ENCODE measurements around the gene SLC7A14.
"Not testable (repeated sequence)": the region's sequence is repeated elsewhere in the genome, so short reads cannot be mapped to it uniquely, and the experiment has no call there.

SLC7A14 gene

DNA sequence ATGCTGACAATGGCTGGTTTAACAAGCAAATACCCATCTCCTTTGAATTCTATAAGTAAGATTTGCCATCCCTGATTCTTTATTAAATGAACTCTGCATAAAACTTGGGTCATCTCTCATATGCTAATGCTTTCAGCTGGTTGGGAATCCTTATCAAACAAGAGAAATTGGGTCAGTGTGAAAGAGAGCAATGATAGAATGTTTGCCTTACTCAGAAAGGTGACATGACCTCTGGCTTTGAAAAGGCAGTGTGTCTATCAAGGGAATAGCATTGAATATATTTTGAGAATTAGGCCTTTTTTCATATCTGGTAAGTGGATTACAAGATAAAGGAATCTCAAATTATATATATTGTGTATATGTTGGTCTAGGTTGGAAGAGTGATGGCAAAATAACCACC, 8.7 kb upstream of the SLC7A14 start:
- DNase-seq (ENCODE audit: low read depth, low spot score): no peak

DNA sequence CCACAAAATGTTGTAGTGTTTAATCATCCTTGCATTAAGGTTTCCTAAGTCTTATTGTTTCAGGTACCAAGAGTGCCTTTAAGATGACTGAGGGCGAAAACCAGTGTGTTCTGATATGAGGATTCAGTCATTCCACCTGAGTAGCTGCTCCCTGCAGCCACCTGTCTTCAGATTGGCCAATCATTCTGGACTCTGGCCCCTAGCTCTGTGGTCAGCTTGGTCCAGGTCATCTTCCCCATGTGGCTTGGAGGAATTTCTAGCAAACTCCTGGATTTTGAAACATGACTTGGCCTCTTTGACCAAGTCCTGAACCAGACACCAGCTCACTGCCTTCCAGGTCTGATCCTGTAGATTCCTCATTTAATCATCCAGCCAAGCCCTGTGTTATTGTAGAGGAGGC, 7.8 kb upstream of the SLC7A14 start:
- no peak for DNase-seq (ENCODE audit: low read depth, low spot score)

DNA sequence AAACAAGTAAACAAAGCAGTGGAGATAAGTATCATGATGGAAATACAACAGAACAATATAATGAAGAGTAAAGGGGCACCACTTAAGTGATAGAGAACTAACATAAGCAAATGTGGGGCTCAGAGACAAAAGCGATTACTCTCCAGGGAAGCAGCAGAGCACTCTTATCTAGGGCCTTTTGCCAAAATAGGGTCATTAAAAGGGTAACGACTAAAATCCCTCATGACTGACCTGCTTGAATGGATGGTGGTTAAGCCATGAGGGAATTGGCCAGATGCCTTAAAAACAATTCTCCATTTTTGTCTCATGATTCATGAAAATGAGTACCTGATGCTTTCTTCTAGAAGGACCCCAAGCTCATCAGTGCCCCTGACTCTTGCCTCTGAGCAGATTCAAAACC, 3.2 kb upstream of the SLC7A14 start:
- DNase-seq (ENCODE audit: low read depth, low spot score): no peak

DNA sequence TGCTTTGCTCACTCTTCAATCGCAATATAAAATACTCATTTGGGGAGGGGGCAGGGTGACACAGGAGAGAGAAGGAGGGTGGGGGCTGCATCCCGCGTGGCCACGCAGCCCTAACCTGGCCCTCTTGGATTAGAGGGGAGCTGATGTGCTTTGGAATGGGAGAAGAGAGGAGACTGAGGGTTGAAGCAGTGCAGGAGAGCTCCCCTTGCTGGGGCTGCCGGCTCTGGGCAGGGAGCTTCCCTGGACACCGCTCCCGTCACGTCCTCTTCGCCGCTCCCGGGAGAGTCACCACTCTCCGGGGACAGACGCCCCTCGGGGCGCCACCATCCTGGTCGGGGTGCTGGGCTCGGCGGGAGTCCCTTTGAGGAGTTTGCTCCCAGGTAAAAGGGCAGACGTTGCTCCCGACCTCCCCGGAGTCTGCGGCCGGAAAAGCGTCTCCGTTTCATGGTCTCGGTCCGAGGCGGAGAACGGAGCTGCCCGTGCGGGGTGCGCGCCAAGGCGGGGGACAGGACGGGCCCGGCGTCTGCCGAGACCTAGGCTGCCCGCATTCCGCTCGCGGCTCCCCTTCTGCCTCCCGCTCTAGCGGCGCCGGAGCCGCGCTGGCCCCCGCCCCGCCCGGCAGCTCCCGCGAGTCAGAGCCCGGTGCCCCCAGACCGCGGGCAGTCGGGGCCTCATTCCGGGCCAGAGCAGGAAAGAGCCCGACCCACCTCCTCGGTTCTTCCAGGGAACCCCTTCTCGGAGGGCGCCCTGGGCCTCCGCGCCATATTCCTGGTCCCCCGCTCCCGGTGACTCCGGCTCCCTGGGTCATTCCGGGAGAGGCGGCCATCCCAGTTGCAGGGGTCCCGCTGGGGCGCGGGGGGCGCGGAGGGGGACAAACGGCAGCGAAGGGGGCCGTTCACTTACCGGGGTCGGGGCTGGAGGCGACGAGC, 603 bp downstream of the SLC7A14 start:
- peak; percentile 30 for DNase-seq (ENCODE audit: low read depth, low spot score)

DNA sequence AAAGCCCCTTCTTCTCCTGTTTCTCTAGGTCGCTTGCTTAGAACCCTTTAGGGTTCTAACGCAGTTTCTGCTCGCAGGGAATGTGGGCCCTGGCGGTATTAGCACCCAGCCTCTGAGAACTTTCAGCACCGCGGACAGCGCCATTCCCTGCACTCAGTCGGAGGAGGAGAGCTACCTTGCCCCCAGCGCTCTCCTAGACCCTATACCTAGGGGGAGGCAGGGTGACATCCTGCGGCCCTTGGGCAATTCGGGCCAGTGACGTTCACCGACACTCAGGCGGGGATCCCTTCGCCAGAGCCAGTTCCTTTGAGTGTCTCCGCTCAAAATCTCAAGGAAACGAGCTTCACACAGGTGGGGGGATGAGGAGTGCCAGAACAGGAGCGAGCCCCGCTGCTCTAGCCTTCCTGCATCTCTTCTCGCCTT, 1.3 kb downstream of the SLC7A14 start:
- peak; percentile 89 for DNase-seq (ENCODE audit: low read depth, low spot score)

DNA sequence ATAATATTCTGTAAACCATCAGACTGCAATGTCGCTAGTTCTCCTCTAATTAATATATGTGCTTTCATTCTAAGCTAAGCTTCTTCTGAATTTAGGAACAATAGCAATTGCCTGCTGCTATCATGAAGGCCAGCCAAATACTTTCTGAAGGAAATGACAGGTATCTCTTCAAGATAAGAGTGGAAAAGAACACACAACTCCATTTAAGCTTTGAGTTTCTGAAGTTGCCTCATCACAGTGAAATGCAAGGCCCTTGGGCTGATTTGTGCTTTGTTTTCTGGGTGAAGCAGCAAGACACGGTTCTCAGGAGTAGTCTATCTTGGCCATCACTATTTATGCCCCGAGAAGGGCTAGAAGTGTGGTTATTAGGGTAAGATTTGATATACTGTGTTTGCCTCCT, 6.2 kb downstream of the SLC7A14 start:
- DNase-seq (ENCODE audit: low read depth, low spot score): no peak

DNA sequence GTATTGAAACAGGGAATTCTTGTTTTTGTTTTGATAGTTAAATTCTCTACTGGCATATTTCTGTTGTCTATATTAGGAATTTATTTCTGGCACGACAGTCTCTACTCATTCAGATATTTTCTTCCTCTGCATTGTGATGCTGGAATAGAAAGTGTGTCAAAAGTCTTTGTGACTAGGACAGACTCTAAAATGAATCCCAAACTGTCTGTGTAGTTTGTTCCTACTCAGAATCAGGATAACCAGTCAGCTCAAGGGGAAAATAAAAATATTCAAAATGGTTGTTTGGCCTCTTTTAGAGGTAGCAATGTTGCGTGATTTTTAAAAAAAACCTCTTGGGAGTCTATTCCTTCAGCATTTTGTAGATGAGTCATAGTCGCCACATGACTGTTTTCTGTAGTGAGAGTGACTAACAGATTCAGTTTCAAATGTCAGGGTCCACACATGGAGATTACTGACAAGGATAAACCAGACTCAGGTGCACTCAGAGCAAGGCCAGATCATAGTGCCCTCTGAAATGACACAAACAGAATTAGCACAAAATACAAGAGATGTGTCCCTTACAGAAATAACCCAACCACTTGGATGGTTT, 13.1 kb downstream of the SLC7A14 start:
- DNase-seq (ENCODE audit: low read depth, low spot score): peak; percentile 60

DNA sequence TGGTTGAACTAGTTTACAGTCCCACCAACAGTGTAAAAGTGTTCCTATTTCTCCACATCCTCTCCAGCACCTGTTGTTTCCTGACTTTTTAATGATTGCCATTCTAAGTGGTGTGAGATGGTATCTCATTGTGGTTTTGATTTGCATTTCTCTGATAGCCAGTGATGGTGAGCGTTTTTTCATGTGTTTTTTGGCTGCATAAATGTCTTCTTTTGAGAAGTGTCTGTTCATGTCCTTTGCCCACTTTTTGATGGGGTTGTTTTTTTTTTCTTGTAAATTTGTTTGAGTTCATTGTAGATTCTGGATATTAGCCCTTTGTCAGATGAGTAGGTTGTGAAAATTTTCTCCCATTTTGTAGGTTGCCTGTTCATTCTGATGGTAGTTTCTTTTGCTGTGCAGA, 18.3 kb downstream of the SLC7A14 start:
- DNase-seq (ENCODE audit: low read depth, low spot score): not testable (repeated sequence)

DNA sequence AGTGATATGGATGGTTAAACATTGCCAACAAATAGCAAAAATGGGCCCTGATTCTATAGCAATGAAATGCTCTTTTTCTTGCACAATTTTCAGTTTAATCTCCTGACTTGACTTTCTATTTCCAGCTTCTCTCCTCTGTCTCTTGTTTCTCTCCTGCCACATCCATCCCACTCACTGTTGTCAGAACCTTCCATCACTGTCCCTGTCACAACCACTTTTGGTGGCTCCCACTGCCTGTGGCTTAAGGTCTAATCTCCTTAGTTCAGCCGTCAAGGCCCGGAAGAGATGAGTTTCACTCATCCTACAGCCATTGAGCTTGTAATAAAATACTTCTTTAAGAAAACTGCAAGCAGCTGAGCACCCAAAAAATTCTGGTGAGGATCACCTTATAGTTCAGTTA, 19.5 kb downstream of the SLC7A14 start:
- no peak for DNase-seq (ENCODE audit: low read depth, low spot score)

DNA sequence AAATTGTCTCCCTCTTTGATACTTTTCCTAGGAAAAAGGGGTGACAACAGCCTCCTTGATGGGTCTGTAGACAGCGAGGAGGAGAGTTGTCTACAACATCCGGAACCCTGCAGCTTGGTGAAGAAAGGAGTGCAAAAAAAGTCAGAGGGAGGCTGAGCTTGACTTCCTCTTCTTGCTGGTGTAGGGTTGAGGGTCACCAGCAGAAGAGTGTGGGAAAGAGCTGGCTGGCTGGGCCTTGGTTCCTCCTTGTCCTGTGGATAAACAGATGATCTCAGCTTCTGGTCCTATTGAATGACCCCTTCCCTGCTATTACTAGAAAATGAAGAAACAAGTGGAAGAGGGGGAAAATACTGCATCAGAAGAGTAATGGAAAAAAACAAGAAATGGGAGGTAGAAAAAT, 20.4 kb downstream of the SLC7A14 start:
- DNase-seq (ENCODE audit: low read depth, low spot score): no peak

DNA sequence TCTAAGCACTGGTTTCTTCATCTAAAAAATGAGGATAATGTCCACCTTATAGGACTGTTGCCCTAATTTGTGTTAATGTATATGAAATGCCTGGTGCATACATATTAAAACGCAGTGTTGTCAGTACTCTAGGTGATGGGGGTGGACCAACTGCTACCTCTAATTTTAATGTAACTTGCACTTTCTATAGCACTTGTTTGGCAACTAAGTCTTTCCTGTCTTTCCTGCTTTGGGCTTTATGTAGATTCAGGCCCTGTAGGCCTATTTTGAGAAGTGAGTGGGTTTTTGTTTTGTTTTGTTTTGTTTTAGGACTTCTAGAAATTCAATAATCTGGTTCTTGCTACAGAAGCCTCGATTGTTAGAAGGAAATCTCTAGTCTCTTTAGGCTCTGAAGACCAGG, 21.2 kb downstream of the SLC7A14 start:
- no peak for DNase-seq (ENCODE audit: low read depth, low spot score)

DNA sequence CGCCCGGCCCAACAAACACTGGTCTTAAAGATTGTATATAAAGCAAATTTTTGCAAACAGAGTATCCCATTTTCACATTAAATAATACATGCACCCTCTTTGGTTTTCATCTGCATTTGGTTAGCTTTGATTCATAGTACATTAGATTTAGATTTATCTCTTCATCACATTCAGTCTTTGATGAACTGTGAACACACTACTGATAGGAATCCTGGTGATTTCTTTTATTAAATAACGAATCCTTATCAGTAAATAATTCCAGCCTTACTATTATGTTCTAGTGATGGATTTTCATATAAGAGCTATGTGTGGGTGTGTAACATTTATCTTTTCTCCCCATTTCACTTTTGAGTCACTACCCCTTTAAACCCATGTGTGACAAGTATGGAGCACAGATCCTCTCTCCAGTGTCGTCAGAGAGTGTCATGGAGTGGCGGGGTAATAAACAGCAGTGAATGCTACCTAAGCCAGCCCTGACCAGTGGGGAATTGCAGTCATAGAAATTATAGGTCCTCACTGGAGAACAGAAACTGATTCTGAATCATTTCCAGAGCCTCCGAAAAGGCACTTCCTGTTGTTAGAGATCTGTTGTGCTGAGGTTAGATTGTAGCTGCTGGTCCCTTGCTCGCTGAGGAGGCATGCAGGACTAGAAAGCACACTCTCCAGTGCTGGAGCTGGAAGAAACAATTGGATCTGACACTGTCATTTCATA, 22.0 kb downstream of the SLC7A14 start:
- DNase-seq (ENCODE audit: low read depth, low spot score): peak; percentile 16

DNA sequence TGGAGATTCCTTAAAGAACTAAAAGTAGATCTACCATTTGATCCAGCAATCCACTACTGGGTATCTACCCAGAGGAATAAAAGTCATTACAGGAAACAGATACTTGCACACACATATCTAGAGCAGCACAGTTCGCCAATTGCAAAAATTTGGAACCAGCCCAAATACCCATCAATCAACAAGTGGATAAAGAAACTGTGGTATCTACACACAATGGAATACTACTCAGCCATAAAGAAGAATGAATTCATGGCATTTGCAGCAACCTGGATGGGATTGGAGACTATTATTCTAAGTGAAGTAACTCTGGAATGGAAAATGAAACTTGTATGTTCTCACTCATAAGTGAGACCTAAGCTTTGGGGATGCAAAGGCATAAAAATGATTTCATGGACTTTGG, 23.8 kb downstream of the SLC7A14 start:
- DNase-seq (ENCODE audit: low read depth, low spot score): no peak

DNA sequence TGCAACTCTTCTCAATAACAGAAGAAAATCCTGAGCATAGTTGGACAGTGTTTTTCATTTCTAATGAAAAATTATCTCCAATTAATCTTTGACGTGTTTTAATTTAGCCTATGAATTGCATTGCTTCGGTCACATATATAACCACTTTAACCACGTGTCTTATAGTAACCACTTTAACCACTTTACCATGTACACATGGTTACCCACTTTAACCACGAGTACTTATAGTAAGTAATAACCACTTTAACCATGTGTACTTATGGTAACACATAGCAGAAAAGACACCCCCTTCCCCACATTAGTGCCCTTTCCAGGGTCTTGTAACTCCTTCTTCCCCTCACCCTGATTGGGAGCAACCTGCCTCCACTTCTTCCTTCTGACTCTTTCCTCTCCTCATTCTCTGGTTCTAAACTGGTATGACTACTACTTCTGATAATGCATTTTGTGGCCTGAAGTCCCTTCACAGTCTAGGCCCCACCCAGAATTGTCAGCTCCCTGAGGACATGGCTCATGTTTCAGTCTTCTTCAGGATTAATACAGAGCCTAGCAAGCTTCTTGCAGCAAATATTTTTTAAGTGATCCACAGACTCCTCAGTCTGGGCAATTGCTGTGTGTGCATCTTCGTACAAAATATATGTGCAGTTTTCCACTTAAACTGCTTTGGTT, 25.0 kb downstream of the SLC7A14 start:
- no peak for DNase-seq (ENCODE audit: low read depth, low spot score)

DNA sequence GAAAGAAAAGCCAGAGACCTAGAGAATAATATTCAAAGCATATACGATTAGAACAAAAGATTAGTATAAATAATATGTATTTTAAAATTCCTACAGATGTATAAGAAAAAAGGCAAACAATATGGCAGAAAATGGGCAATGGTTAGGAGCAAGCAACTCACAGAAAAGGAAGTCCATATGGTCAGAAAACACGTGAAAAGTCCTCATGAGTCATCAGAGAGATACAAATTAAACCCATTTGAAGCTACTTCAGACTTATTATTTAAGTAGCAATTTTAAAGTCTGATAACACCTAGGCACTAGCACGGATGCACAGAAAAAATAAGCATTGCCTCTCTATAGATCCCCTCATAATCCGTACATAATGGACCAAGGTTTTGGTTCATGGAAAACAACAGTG, 25.6 kb downstream of the SLC7A14 start:
- no peak for DNase-seq (ENCODE audit: low read depth, low spot score)

DNA sequence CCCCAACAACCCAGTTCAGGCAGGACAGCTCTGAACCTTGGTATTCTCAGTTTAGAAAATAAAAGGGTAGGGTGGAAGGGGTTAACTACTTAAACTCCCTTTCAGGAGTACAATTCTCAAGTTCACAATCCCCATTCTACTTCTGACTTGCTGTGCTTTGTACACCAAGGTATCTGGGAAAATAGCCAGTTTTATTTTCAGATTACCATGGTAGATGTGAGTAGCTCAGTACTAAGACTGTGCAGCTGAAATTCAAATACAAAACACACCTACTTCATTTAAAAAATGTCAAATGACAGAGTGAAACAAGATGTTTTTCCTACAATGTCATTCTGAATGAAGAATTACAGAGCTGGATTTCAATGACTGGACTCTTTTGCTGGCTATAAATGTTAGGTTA, 27.4 kb downstream of the SLC7A14 start:
- DNase-seq (ENCODE audit: low read depth, low spot score): peak; percentile 36

DNA sequence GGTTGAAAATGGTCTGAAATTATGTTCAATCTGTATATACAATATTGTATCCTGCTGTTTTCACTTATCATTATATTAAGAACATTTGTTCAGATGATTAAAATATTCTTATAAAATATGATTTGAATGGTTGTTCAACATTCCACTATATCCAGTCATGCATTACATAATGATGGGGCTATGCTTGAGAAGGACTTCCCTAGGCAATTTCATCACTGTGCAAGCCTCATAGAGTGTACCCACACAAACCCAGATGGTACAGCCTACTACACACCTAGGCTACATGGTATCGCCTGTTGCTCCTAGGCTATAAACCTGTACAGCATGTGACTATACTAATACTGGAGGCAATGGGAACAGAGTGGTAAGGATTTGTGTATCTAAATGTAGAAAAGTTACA, 30.5 kb downstream of the SLC7A14 start:
- DNase-seq (ENCODE audit: low read depth, low spot score): no peak

DNA sequence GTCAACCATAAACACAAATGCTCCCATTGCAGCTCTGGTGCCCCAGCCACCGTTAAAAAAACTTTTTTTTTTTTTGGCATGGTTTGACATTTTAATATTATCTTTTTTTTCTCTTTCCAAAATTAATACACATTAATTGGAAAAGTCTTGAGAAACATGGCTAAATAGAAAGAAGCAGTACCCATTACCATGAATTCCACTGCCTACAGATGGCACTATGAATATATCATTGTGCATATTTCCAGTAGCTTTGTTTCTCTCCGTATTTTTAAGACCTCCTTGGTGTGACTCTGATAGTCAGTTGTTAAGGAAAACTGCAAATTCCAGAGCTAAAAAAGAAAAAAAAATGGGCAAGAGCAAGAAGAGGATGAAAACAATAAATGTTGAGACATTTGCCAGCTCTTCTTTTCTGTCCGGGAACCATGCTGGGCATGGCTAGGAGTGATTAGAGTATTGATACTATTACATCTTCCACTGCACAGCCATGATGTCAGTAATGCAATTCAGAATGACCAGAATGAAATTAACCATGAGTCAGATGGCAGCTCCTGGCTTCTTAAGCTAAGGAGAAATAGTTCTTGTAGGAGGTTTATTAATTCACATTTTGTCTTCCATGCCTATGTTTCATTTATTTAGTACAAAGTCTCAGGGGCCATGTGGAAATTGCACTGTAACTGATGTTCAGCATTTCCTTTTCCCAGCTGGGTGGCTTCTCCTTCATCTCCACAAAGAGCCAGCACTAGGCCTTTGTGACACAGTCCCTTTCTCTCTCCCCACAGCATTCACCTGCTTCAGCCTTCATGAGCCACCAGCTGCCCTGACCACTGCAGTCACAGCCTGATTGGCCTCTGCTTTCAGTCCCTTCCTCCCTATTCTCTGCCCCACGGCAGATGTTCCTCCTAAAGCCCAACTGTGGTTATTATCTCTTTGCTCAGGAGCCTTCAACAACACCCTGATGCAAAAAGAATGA, 31.8 kb downstream of the SLC7A14 start:
- no peak for DNase-seq (ENCODE audit: low read depth, low spot score)

DNA sequence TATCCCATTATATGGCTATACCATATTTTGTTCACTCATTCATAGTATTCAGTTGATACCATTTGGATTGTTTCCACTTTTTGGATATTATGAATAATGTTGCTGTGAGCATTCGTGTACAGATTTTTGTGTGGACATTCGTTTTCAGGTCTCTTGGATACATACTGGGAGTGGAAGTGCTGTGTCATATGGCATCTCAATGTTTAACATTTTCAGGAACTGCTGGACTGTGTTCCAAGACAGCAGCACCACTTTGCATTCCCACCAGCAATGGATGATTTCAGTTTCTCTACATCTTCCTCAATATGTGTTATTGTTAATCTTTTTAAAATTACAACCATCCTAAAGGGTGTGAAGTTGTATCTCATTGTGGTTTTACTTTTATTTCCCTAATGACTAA, 34.6 kb downstream of the SLC7A14 start:
- DNase-seq (ENCODE audit: low read depth, low spot score): no peak

DNA sequence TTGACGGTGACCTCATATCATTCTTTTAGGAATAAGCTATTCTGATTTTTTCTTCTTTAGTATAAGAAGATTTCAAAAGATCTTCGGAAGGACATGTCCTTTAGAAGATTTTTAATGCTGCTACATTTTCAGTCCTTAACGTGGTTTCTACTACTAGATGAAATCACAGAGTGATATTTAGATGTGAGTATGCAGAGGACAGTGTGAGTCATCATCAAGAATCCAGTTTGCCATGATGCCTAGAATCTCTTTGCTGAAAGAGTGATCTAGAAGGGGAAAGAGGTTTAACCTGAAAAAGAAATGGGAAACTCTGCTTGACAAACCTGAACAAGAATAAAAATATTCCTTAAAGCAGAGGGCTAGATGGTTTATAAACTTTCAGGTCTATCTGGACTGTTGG, 43.2 kb downstream of the SLC7A14 start:
- no peak for DNase-seq (ENCODE audit: low read depth, low spot score)

DNA sequence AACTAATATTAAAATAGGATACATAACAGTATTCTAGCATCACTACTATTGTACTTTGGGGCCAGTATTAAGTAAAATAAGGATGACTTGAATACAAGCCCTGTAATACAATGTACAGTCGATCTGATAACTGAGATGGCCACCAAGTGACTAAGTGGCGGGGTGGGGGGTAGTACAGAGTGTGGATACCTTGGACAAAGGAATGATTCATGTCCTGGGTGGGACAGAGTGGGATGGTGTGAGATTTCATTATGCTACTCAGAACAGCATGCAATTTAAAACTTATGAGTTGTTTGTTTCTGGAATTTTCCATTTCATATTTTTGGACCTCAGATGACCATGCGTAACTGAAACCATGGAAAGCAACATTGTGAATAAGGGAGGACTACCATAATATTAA, 46.0 kb downstream of the SLC7A14 start:
- DNase-seq (ENCODE audit: low read depth, low spot score): no peak
